Left ventricle myocardium inferior (tissue), 1 donor: Measurements from ENCODE around the gene MN1. TPM values are rescaled to one million over a fixed set of nuclear protein-coding genes. Genes with fewer than 3 reads are reported as not detected.

Experiments
- DNase-seq: peaks from one replicate; pipeline ENCODE4 v3.0.0-alpha.2; 2020
- H3K27ac ChIP-seq: fragments of 200-600 bp; replicated peaks from 2 replicates; pipeline ENCODE4 v1.8.0; 2021
- H3K27me3 ChIP-seq: fragments of 200-600 bp; 2 replicates; pipeline ENCODE4 v1.8.0; 2021; ENCODE audit warnings: low read depth
- H3K36me3 ChIP-seq: fragments of 200-600 bp; 2 replicates; pipeline ENCODE4 v1.8.0; 2021
- H3K4me1 ChIP-seq: fragments of 200-600 bp; 2 replicates; pipeline ENCODE4 v1.8.0; 2021
- H3K4me3 ChIP-seq: fragments of 200-600 bp; 2 replicates; pipeline ENCODE4 v1.8.0; 2021; ENCODE audit warnings: mild to moderate bottlenecking, moderate library complexity
- H3K9me3 ChIP-seq: fragments of 200-600 bp; replicated peaks from 2 replicates; pipeline ENCODE4 v1.8.0; 2021
- intact Hi-C: fragments of 100-400 bp; cut with micrococcal nuclease; formaldehyde crosslinking; loops from one replicate; pipeline ENCODE4 v1.11.0; 2022
- long read RNA-seq: library from polyadenylated mRNA; unstranded; transcript quantifications from one replicate; pipeline ENCODE4 v2.0.0, GENCODE V29; 2021
- total RNA-seq: library from RNA; stranded (reverse); fragmentation: NEBNext Ultra II Directional; extraction: Animal tissue kit (Norgen Biotek cat#: 25700); gene quantifications from one replicate; pipeline ENCODE4 v1.2.1, GENCODE V29; 2021
- TF ChIP-seq, protein P1 (sequence below): fragments of 200-600 bp; IDR thresholded peaks from 2 replicates; pipeline ENCODE4 v1.8.0; 2021; ENCODE audit warnings: antibody characterized with exemption, mild to moderate bottlenecking, borderline replicate concordance
- donor health status: DM: no; HTN: yes; CAD: no; lungs with severe emphysema.

Gene MN1
- total RNA-seq: 7.7 TPM
- long read RNA-seq, full-length matches to known transcripts: 9 of 16 reads
- long read RNA-seq, partial matches to known transcripts: 0 of 16 reads
- long read RNA-seq, other reads (novel, unspliced or antisense): 7 of 16 reads

DNA sequence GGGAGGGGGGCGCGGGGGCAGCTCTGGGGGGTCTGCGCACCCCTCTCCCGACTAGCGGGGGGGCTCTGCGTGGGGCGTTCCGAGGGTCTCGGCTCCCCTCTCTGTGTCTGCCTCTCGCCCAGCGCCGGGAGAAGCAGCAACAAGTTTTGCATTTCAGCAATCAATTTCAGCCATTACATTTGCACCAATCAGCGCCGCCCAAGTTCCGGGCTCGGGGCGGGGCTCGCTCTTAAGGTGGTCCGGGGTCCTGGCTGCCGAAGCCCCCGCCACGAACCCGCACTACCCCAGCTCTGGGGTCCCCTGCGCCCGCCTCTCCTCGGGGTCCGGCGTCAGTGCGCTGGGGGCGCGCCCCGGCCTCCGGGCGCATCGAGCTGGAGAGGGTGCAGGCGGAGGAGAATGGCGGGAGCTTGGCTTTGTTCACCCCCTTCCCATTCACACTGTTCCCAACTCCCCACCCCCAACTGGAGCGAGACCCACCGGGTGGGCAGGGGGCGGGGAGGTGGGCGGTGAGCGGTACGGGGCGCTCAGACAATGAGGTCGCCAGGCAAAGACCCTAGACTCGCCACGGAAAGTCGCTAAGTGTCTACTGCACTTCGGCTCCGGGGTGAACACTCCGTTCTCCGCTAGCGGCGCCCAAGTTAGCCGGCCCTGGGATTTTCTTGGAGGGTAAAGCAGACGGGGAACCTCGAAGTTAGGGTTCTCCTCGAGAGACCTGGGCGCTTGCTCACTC, at the start of gene MN1:
Gene MN1 (minus strand): TSS at position 141 of the 730 bp plus-strand sequence. CDS start 1,213 bp downstream, outside the sequence.
- intact Hi-C loops: no loop called here
- TF ChIP-seq, protein P1, sequence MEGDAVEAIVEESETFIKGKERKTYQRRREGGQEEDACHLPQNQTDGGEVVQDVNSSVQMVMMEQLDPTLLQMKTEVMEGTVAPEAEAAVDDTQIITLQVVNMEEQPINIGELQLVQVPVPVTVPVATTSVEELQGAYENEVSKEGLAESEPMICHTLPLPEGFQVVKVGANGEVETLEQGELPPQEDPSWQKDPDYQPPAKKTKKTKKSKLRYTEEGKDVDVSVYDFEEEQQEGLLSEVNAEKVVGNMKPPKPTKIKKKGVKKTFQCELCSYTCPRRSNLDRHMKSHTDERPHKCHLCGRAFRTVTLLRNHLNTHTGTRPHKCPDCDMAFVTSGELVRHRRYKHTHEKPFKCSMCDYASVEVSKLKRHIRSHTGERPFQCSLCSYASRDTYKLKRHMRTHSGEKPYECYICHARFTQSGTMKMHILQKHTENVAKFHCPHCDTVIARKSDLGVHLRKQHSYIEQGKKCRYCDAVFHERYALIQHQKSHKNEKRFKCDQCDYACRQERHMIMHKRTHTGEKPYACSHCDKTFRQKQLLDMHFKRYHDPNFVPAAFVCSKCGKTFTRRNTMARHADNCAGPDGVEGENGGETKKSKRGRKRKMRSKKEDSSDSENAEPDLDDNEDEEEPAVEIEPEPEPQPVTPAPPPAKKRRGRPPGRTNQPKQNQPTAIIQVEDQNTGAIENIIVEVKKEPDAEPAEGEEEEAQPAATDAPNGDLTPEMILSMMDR: no peak
- Histone ChIP-seq H3K27ac (peak within 1 kb of the TSS; percentile 93), H3K27me3 (peaks cover 45% of the 10 kb centered on the region), H3K9me3 (no peaks in the 10 kb centered on the region), H3K4me3 (peak within 1 kb of the TSS; percentile 92), H3K4me1 (peaks cover 71% of the 10 kb centered on the region), H3K36me3 (peaks cover 13% of the 10 kb centered on the region)
- DNase-seq: peak; percentile 69

DNA sequence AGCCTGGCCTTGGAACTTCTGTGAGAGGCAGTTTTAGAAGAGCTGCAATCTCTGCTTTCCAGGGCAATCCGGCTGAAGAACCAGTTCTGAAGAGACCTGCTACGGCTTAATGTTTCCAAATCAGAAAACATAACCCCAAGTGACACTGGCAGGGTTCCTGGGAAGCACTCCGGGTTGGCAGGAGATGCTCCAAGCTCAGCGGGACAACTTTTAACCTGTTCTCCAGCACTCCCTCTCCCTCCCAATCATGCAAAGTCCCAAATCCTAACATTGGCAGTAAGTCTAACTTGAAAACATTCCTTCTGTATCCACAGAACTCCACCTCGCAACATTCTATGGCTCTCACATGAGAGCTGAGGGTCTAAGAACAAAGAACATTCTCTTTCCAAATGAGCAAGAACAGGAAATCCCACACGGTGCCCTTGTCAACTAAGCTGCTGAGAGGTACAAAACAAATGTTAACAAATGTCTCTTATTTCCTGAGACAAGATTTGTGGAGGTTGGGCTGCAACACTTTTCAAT, 48.5 kb upstream of the MN1 start:
- no peaks in the 10 kb centered on the region for H3K9me3 ChIP-seq
- H3K27ac ChIP-seq: peak overlapping the region; percentile 53
- H3K27me3 ChIP-seq: no peaks in the 10 kb centered on the region
- DNase-seq: peak; percentile 41
- H3K36me3 ChIP-seq: peaks cover 38% of the 10 kb centered on the region
- intact Hi-C loops: no loop called here
- no peak overlapping the region for H3K4me3 ChIP-seq
- TF ChIP-seq, protein P1: no peak
- H3K4me1 ChIP-seq: peaks cover 48% of the 10 kb centered on the region

DNA sequence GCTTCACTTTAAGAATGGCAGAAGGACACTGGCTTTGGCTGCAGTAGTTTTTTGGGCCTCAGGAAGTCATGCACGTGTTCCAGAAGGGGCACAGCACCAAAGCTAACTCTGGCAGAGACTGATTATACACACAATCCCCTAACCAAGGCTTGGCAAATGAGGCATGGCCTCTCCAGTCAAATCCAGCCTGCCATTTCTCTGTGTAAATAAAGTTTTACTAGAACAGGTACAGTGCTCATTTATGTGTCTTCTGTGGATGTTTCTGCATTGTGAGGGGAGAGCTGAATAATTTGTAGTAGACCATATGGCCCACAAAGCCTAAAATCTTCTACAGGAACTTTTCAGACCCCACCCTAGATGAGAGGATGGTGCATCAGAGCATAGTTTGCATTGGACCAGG, 46.4 kb upstream of the MN1 start:
- DNase-seq: no peak
- Histone ChIP-seq H3K27me3 (no peaks in the 10 kb centered on the region), H3K36me3 (peaks cover 23% of the 10 kb centered on the region), H3K27ac (no peak overlapping the region), H3K9me3 (no peaks in the 10 kb centered on the region), H3K4me3 (no peak overlapping the region), H3K4me1 (peaks cover 39% of the 10 kb centered on the region)
- TF ChIP-seq, protein P1: no peak
- intact Hi-C loops: no loop called here

DNA sequence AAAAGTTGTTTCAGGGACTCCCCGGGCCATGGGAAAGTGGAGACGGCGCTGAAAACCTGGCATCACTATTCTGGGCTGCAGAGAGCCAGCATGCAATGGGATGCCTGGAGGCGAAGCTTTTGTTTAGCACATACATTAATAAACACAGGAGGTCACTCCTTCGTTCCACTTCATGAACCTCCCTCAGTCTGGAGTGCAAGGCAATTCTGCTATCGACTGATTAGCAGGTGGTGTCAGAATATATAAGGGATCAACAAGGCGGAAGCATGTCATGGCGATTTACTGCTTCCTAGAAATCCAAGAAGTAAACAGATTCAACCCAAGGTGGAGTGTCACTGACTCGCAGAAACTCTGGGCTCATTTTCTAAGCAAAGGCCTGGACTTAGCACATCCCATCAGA, 45.4 kb upstream of the MN1 start:
- Histone ChIP-seq H3K27ac (no peak overlapping the region), H3K4me1 (peaks cover 39% of the 10 kb centered on the region), H3K27me3 (no peaks in the 10 kb centered on the region), H3K36me3 (peaks cover 14% of the 10 kb centered on the region), H3K9me3 (no peaks in the 10 kb centered on the region), H3K4me3 (no peak overlapping the region)
- intact Hi-C loops: no loop called here
- no peak for DNase-seq
- TF ChIP-seq, protein P1: no peak

DNA sequence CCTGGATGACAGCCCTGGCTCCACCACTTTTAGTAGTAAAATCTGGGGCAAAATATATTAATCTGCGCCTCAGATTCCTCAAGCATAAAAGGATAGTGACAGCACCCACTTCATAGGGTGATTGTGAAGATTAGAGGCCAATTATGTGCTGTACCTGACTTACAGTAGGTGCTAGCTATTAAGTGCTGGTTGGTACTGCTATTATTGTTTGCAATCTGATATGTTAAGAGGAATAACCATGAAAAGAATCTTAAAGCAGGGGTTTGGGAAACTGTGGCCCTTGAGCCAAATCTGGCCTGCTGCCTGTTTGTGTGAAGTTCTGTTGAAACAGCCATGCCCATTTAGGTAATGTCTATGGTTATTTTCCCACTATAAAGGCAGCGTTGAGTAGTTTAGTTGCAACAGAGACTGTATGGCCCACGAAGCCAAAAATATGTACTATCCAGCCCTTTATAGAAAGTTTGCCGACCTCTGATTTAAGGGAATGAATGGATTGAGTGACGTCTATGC, 44.7 kb upstream of the MN1 start:
- Histone ChIP-seq H3K4me3 (no peak overlapping the region), H3K27ac (no peak overlapping the region), H3K36me3 (peaks cover 8% of the 10 kb centered on the region), H3K27me3 (no peaks in the 10 kb centered on the region), H3K9me3 (no peaks in the 10 kb centered on the region), H3K4me1 (peaks cover 39% of the 10 kb centered on the region)
- intact Hi-C loops: no loop called here
- TF ChIP-seq, protein P1: no peak
- no peak for DNase-seq
